Right atrium auricular region (tissue), 2 donors: ENCODE measurements around the gene CSN2. TPM values are rescaled to one million over a fixed set of nuclear protein-coding genes. Genes with fewer than 3 reads are reported as not detected.

Experiments
- DNase-seq: peaks from one replicate; pipeline ENCODE4 v3.0.0-alpha.2; 2019; ENCODE audit warnings: low spot score
- H3K27ac ChIP-seq, 2 donors: fragments of 200-600 bp; sonication (generic); 1 replicate in 1 of 2; 2 replicates in 1 of 2; pipeline ENCODE4 v1.5.1; 2016 to 2019
- H3K27me3 ChIP-seq, 2 donors: fragments of 200-600 bp; sonication (generic); one replicate each; pipeline versions ENCODE4 v1.5.1 to v1.6.0; 2017 to 2019
- H3K36me3 ChIP-seq: fragments of 200-600 bp; sonication (generic); one replicate; pipeline ENCODE4 v1.5.1; 2016
- H3K4me1 ChIP-seq, 2 donors: fragments of 200-600 bp; sonication (generic); one replicate each; pipeline versions ENCODE4 v1.5.1 to v1.6.0; 2017 to 2019
- H3K4me3 ChIP-seq, 2 donors: fragments of 200-600 bp; sonication (generic); 1 replicate in 1 of 2; 2 replicates in 1 of 2; pipeline ENCODE4 v1.5.1; 2017 to 2019; ENCODE audit warnings: mild to moderate bottlenecking in 1 of 2, moderate library complexity in 1 of 2
- H3K9me3 ChIP-seq, 2 donors: fragments of 200-600 bp; sonication (generic); one replicate each; pipeline ENCODE4 v1.5.1; 2019
- total RNA-seq, 2 donors: library from RNA; depleted of rRNA; stranded (reverse); fragments of >200 nt; gene quantifications; one replicate each; pipeline ENCODE4 v1.1.0, GENCODE V29; 2016
- TF ChIP-seq, protein P1 (sequence below), 2 donors: fragments of 200-600 bp; sonication (generic); IDR thresholded peaks; one replicate each; pipeline ENCODE4 v1.5.1; 2019; ENCODE audit warnings: antibody characterized with exemption in 2 of 2

Gene CSN2
- total RNA-seq, 2 donors from 2014 or later = not detected

DNA sequence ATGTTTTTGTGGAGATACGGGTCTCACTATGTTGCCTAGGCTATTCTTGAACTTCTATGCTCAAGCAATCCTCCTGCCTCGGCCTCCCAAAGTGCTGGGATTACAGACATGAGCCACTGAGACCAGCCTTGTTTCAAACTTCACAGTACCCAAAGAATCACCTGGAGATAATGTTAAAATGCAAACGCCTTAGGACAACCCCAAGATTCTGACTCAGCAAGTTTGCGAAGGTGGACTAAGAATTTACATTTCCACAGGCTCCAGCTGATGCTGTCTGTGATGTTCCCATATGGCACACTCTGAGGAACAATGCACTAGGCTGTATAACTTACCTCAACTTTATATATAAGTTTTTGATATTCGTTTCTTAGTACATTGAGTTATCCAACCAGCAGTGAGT, 29.3 kb upstream of the CSN2 start:
- Histone ChIP-seq H3K4me3 (no peak overlapping the region), H3K36me3 (no peaks in the 10 kb centered on the region), H3K27me3 (no peaks in the 10 kb centered on the region), H3K27ac (no peak overlapping the region), H3K4me1 (no peaks in the 10 kb centered on the region), H3K9me3 (no peaks in the 10 kb centered on the region)
- no peak for DNase-seq
- TF ChIP-seq, protein P1, sequence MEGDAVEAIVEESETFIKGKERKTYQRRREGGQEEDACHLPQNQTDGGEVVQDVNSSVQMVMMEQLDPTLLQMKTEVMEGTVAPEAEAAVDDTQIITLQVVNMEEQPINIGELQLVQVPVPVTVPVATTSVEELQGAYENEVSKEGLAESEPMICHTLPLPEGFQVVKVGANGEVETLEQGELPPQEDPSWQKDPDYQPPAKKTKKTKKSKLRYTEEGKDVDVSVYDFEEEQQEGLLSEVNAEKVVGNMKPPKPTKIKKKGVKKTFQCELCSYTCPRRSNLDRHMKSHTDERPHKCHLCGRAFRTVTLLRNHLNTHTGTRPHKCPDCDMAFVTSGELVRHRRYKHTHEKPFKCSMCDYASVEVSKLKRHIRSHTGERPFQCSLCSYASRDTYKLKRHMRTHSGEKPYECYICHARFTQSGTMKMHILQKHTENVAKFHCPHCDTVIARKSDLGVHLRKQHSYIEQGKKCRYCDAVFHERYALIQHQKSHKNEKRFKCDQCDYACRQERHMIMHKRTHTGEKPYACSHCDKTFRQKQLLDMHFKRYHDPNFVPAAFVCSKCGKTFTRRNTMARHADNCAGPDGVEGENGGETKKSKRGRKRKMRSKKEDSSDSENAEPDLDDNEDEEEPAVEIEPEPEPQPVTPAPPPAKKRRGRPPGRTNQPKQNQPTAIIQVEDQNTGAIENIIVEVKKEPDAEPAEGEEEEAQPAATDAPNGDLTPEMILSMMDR (IDR thresholded peaks at IDR 0.05) = no peak

DNA sequence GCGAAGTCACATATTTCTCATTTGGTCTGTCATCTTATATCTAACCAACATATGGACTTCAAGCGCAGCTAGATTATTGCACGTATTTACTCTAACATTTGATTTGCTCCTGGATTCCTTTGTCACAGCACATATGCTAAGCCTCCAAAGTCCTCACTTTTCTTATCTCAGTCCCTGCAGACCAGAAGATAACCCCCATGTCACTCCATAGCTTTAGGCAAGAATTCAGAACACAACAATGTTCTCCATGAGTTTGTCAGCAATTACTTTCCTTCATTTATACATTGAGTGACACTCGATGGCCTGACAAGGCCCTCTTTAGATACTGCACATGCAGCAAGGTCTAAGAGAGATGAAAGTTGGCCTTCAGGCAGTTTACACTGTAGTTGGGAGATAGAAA, 25.5 kb upstream of the CSN2 start:
- DNase-seq = no peak
- no peaks in the 10 kb centered on the region for H3K36me3 ChIP-seq
- no peaks in the 10 kb centered on the region for H3K4me1 ChIP-seq
- no peak overlapping the region for H3K4me3 ChIP-seq
- no peak overlapping the region for H3K27ac ChIP-seq
- H3K9me3 ChIP-seq = no peaks in the 10 kb centered on the region
- H3K27me3 ChIP-seq = no peaks in the 10 kb centered on the region
- TF ChIP-seq, protein P1 (IDR thresholded peaks at IDR 0.05) = no peak

DNA sequence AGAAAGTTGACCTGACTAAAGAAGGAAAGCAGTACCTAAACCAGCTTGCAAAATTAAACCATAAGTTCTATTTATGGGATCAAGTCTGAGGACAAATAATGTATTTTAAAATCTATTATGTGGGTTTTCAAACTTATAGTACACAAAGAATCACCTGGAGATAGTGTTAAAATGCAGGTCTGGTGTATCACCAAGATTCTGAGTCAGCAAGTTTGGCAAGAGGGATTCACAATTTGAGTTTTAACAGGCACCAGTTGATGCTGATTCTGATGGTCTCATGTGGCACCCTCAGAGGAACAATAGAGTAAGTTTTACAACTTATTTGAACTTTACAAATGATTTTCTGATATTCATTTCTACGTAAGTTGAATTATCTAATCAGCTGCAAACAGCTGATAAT, 21.1 kb upstream of the CSN2 start:
- no peak for DNase-seq
- Histone ChIP-seq H3K9me3 (no peaks in the 10 kb centered on the region), H3K27me3 (no peaks in the 10 kb centered on the region), H3K36me3 (no peaks in the 10 kb centered on the region), H3K4me1 (no peaks in the 10 kb centered on the region), H3K27ac (no peak overlapping the region), H3K4me3 (no peak overlapping the region)
- TF ChIP-seq, protein P1 (IDR thresholded peaks at IDR 0.05) = no peak

DNA sequence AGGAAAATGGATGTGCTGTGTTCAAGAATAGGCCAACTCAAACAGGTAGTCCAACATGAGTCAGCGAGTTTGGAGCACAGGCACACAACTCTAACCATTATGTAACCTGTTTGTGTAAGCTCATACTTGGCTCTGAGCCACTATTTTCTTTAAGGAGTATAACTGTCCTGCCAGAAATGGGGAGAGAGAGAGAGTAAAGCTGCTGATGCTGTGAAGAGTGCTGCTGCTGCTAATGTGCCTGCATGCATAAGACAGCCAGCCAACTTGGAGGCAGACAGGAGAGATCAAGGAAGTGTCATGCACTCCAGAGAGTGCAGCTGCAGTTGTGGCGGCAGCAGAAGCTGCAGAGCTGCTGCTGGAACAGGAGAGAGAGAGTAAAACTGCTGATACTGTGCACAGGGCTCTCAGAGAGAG, 18.5 kb upstream of the CSN2 start:
- no peaks in the 10 kb centered on the region for H3K4me1 ChIP-seq
- no peaks in the 10 kb centered on the region for H3K36me3 ChIP-seq
- DNase-seq = no peak
- no peaks in the 10 kb centered on the region for H3K9me3 ChIP-seq
- H3K27me3 ChIP-seq = no peaks in the 10 kb centered on the region
- no peak overlapping the region for H3K4me3 ChIP-seq
- H3K27ac ChIP-seq = no peak overlapping the region
- TF ChIP-seq, protein P1 (IDR thresholded peaks at IDR 0.05) = no peak

DNA sequence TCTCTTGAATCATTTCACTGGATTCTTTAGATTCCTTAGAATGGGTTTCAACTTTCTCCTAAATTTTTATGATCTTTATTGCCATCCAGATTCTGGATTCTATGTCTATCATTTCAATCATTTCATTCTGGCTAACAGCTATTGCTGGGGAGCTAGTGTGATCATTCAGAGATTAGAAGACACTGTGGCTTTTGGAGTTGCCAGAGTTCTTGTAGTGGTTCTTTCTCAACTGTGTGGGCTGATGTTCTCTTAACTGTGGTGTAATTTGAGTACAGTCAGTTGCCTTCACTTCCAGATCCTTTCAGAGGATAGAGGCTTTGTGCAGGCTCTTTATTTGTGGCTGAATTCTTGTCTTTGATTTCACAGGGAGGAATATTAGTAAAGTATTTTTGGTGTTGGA, 12.1 kb upstream of the CSN2 start:
- TF ChIP-seq, protein P1 (IDR thresholded peaks at IDR 0.05) = no peak
- Histone ChIP-seq H3K9me3 (no peaks in the 10 kb centered on the region), H3K4me3 (no peak overlapping the region), H3K36me3 (no peaks in the 10 kb centered on the region), H3K27me3 (no peaks in the 10 kb centered on the region), H3K27ac (no peak overlapping the region), H3K4me1 (no peaks in the 10 kb centered on the region)
- no peak for DNase-seq

DNA sequence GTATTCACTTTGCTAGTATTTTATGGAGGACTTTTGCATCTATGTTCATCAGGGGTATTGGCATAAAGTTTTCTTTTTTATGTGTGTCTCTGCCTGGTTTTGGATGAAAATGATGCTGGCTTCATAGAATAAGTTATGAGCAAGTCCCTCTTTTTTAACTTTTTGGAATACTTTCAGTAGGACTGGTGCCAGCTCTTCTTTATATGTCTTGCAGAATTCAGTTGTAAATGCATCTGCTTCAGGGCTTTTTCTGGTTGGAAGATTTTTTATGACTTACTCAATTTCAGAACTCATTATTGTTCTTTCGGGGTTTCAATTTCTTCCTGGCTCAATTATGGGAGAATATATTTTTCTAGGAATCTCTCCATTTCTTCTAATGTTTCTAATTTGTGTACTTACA, 9.1 kb upstream of the CSN2 start:
- no peaks in the 10 kb centered on the region for H3K4me1 ChIP-seq
- no peaks in the 10 kb centered on the region for H3K9me3 ChIP-seq
- TF ChIP-seq, protein P1 (IDR thresholded peaks at IDR 0.05) = no peak
- no peak for DNase-seq
- no peak overlapping the region for H3K27ac ChIP-seq
- H3K36me3 ChIP-seq = no peaks in the 10 kb centered on the region
- no peaks in the 10 kb centered on the region for H3K27me3 ChIP-seq
- H3K4me3 ChIP-seq = no peak overlapping the region
